K562 (cell line): ENCODE data around the gene IFFO2. TPM values are rescaled to one million over a fixed set of nuclear protein-coding genes. Genes with fewer than 3 reads are reported as not detected.

Experiments
- CEBPB ChIP-seq: fragments of 450-650 bp; IDR thresholded peaks from 2 replicates; pipeline ENCODE4 v1.6.1; 2016; ENCODE audit warnings: missing genetic modification characterization, missing compliant biosample characterization
- CSDE1 ChIP-seq, 2 experiments: fragments of 450-650 bp; IDR thresholded peaks; 2 replicates each; pipeline ENCODE4 v1.6.1; 2016; ENCODE audit warnings: mild to moderate bottlenecking in 1 of 2
- ELK3 ChIP-seq: fragments of 450-650 bp; formaldehyde crosslinking; IDR thresholded peaks from 2 replicates; pipeline ENCODE4 v1.4.0; 2020; ENCODE audit warnings: mild to moderate bottlenecking
- FOXP1 ChIP-seq: sonication (generic); formaldehyde crosslinking; IDR thresholded peaks from 2 replicates; pipeline ENCODE4 v1.8.0; 2022; ENCODE audit warnings: mild to moderate bottlenecking, missing genetic modification reagents
- KHSRP ChIP-seq: fragments of 450-650 bp; IDR thresholded peaks from 2 replicates; pipeline ENCODE4 v1.6.1; 2017
- MAZ ChIP-seq, 2 experiments: fragments of 450-650 bp in 1 of 2; sonication (generic) in 1 of 2; formaldehyde crosslinking; IDR thresholded peaks in 1 of 2; conservative IDR thresholded peaks in 1 of 2; 2 replicates each; pipeline versions ENCODE4 v1.4.0 to v1.5.0; 2020; ENCODE audit warnings: mild to moderate bottlenecking in 1 of 2, missing genetic modification reagents in 1 of 2
- RBBP5 ChIP-seq: fragments of 200-600 bp; sonication (generic); IDR thresholded peaks from 2 replicates; pipeline ENCODE4 v1.6.1; 2012; ENCODE audit warnings: borderline replicate concordance, mild to moderate bottlenecking, low read length, control low read depth, inconsistent platforms; ENCODE audit not compliant: insufficient read depth, poor library complexity, severe bottlenecking
- RBM15 ChIP-seq: fragments of 200-400 bp; formaldehyde crosslinking; IDR thresholded peaks from 2 replicates; pipeline ENCODE4 v1.6.1; 2018; ENCODE audit warnings: mild to moderate bottlenecking, low read length, moderate library complexity; ENCODE audit not compliant: insufficient read depth
- SIN3B ChIP-seq: fragments of 450-650 bp; IDR thresholded peaks from 2 replicates; pipeline ENCODE4 v1.6.1; 2017; ENCODE audit warnings: low read depth, mild to moderate bottlenecking, moderate library complexity
- SMARCA4 ChIP-seq: fragments of 450-650 bp; IDR thresholded peaks from 2 replicates; pipeline ENCODE4 v1.6.1; 2016
- SNRNP70 ChIP-seq: fragments of 200-400 bp; formaldehyde crosslinking; optimal IDR thresholded peaks from 2 replicates; pipeline ENCODE3; 2017; ENCODE audit warnings: low read depth, low read length
- THRA ChIP-seq: fragments of 450-650 bp; IDR thresholded peaks from 2 replicates; pipeline ENCODE4 v1.6.1; 2017; ENCODE audit warnings: mild to moderate bottlenecking, moderate library complexity
- UBTF ChIP-seq, 2 experiments: IDR thresholded peaks; 2 replicates each; pipeline ENCODE4 v1.6.1; 2012; ENCODE audit warnings: improper control_type of control experiment in 2 of 2, low read depth in 2 of 2, low read length in 2 of 2, borderline replicate concordance in 1 of 2
- XRCC4 ChIP-seq: IDR thresholded peaks from one replicate; pipeline ENCODE4 v1.6.1; 2011; ENCODE audit not compliant: insufficient read depth, insufficient read length; ENCODE audit errors: extremely low read depth
- ZBED1 ChIP-seq: IDR thresholded peaks from 2 replicates; pipeline ENCODE4 v1.6.1; 2014
- ZNF280A ChIP-seq: fragments of 450-650 bp; IDR thresholded peaks from 2 replicates; pipeline ENCODE4 v1.6.1; 2018; ENCODE audit warnings: mild to moderate bottlenecking, low read depth; ENCODE audit not compliant: partially characterized antibody
- ZNF384 ChIP-seq: IDR thresholded peaks from 2 replicates; pipeline ENCODE4 v1.6.1; 2012; ENCODE audit warnings: low read depth, low read length, improper control_type of control experiment
- ZNF639 ChIP-seq, 2 experiments: fragments of 200-800 bp in 1 of 2; sonication (Bioruptor generic) in 1 of 2; sonication (generic) in 1 of 2; formaldehyde crosslinking in 1 of 2; IDR thresholded peaks in 1 of 2; conservative IDR thresholded peaks in 1 of 2; 2 replicates each; pipeline versions ENCODE4 v1.5.0 to v1.6.1; 2016 to 2020; ENCODE audit warnings: missing compliant biosample characterization in 1 of 2, missing genetic modification characterization in 1 of 2, missing genetic modification reagents in 1 of 2
- ZNF77 ChIP-seq: fragments of 250-450 bp; sonication (Bioruptor Pico); IDR thresholded peaks from 2 replicates; pipeline ENCODE4 v1.5.0; 2020
- polyA plus RNA-seq, 8 experiments: library from polyadenylated mRNA; depleted of rRNA in 4 of 8; stranded (reverse) in 5 of 8; unstranded in 3 of 8; fragments of >200 nt; fragmentation: Nextera tagmentation in 2 of 8; fragmentation: Illumina TruSeq in 1 of 8; extraction: Ambion mirVana in 2 of 8; extraction: Trizol in 1 of 8; gene quantifications; 2 replicates each; pipeline versions ENCODE4 v1.2.1 to v1.2.3, GENCODE V29; 2011 to 2014; ENCODE audit warnings: inconsistent platforms in 1 of 8, missing spikeins in 1 of 8
- total RNA-seq, 7 experiments: library from RNA; depleted of rRNA in 6 of 7; stranded (reverse); fragments of >200 nt in 6 of 7; fragmentation: Illumina TruSeq in 2 of 7; extraction: Trizol in 2 of 7; gene quantifications; 2 replicates each; pipeline versions ENCODE4 v1.2.1 to v1.2.3, GENCODE V29; 2011 to 2021; ENCODE audit warnings: low replicate concordance in 1 of 7

The IFFO2 gene
- total and polyA plus RNA-seq, 9 of the 15 experiments (the other 6 are each of a cell fraction or from before 2014, with no cell fraction given), result 0.15 to 1.0 (median 0.44) TPM; not detected in 2

GRCh38 chr1:18913065-18913835 is 43.2 kb downstream of the IFFO2 start (continued):
- no peak for TF ChIP-seq ZNF639 (CRISPR knock-in tag; conservative IDR thresholded peaks at IDR 0.05 in 1 of 2, IDR thresholded peaks at IDR 0.05 in 1 of 2)
- TF ChIP-seq MAZ (CRISPR knock-in tag; conservative IDR thresholded peaks at IDR 0.05 in 1 of 2, IDR thresholded peaks at IDR 0.05 in 1 of 2), result peak; percentile 43 to 88; a peak in 3 of 4 replicates
- TF ChIP-seq ZNF384, result 0 out of 2 replicates have a peak, but pooled peaks have one; percentile 24
- TF ChIP-seq ELK3 (CRISPR knock-in tag), result no peak
- TF ChIP-seq CEBPB (tag), result no peak
- TF ChIP-seq RBBP5, result no peak
- no peak for TF ChIP-seq SMARCA4
- no peak for TF ChIP-seq SNRNP70
- TF ChIP-seq SIN3B, result no peak
- TF ChIP-seq ZNF77 (CRISPR knock-in tag), result no peak
- no peak for TF ChIP-seq ZBED1
- TF ChIP-seq RBM15, result no peak
- TF ChIP-seq FOXP1 (CRISPR knock-in tag), result no peak
- TF ChIP-seq ZNF280A, result no peak
- no peak for TF ChIP-seq THRA
- 0 out of 4 replicates have a peak, but pooled peaks have one; percentile 26 to 48 for TF ChIP-seq UBTF (IDR thresholded peaks at IDR 0.05; ENCODE audit: borderline replicate concordance in 1 of 2, low read depth in 2 of 2, low read length in 2 of 2)
- TF ChIP-seq KHSRP, result no peak
- TF ChIP-seq XRCC4, result no peak
- TF ChIP-seq CSDE1 (IDR thresholded peaks at IDR 0.05), result no peak
